GM21390 (cell line): ENCODE measurements around the gene ST6GALNAC6.
"Not testable (repeated sequence)": the region's sequence is repeated elsewhere in the genome, so short reads cannot be mapped to it uniquely, and the experiment has no call there.

Source experiments
- ATAC-seq: cut with Tn5 transposase; IDR thresholded peaks from one replicate; pipeline ENCODE4 v1.9.1; 2021; ENCODE audit not compliant: unreplicated experiment

ST6GALNAC6 gene

DNA sequence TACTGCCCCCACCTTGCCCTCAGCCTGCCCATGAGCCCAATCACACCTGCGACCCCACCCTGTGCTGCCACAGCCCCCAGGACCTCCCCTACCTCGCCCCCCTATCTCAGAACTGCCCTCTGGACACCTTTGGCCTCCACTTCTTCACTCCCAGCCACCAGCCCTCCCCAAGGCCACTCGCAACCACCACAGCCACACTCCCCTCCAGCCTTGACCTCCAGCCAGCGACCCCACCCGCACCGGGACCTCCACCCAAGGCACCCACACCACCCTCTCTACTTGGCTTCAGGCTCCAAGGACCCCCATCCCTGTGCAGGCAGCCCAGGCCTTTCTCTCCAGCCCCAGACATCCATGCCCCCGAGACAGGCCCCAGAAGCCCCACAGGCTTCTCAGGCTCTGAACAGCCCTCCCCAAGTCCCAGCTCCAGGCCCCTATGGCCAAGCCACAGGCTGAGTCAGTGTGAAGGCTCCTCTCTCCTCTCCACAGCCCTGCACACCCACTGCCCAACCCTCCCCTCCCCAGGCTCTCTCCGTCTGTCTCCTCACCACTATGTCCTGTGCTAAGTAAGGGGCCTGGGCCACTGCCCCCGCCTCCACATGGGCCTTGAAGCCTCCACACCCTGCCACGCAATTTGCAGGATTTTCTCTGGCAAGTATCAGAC lies 24.0 kb downstream of the ST6GALNAC6 start:
- no peak for ATAC-seq

DNA sequence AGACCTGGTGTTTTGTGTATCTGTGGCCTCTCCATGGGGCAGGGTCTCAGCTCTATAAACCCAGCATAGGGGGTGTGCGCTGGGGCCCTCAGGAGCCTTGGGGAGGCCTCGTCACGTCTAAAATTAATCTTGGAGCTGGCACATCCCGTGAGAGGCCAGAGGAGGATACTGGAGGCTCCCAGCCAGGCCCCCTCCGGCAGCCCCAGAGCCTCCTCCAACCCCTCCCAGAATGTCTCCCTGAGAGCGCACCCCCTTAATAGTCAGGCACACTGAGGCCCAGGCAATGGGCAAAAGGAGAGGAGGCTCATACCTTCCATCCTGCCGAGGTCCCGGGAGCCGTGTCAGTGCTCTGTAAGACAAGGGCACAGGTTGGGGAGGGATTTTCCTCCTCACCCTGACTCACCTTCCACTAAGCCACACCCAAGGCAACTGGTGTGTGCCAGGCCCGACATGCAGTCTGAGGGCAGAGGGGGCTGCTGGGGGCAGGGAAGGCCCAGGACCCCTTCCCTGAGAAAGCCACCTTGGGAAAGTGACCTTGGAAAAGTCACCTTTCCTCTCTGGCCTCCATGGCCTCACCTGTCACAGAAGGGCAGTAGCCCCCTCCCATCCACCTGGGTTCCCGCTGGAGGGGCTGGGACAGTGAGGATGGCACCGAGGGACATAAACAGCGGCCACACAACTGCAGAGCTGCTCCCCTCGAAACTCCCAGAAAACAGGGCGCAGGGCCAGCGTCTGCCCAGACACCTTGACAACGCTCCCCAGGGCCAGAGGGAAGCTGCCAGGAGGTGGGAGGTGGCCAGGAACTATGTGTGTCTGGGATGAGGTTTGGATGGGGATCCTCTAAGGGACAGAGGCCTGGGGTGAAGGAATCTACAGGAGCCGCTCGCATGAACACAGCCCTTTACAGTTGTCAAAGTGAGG lies 24.8 kb downstream of the ST6GALNAC6 start:
- no peak for ATAC-seq

DNA sequence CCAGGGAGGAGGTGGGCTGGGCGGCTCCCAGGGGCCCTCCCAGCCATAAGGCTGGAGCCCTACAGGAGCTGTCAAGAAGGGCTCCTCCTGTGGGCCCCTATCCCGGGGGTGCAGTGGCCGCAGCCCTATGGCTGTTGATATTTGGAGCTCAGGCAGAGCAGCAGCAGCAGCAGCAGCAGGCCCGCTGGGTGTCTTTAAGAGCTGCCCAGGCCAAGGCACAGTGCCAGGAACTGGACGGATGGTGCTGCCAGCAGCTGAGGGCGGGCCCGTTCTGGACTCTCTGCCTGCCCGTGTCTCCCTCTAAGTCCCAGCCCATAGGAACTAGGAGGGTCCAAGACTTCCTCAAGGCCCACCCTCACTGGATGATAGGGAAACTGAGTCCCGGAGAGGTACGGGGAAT lies 25.5 kb downstream of the ST6GALNAC6 start:
- no peak for ATAC-seq

DNA sequence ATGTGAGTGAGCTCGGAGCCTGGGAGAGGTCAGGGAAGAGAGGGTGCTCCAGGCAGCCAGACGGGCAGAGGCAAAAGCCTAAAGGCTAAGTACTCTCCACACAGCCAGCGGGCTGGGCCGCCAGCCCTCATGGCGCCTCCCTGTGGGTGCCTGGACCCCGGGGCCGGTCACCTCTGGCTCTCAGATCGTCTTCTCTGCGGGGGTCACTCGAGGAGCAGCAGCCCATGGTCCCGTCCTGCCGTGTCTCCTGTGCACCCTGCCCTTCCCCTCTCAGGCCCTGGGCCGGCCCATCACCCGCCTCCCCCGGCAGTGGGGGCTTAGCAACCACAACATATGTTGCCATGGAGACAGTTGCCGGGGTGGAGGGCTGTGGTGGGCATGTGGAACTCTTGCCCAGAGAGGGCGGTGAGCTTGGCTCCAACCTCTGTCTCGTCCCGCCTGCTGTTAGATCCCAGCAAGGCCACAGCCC lies 26.1 kb downstream of the ST6GALNAC6 start:
- no peak for ATAC-seq

DNA sequence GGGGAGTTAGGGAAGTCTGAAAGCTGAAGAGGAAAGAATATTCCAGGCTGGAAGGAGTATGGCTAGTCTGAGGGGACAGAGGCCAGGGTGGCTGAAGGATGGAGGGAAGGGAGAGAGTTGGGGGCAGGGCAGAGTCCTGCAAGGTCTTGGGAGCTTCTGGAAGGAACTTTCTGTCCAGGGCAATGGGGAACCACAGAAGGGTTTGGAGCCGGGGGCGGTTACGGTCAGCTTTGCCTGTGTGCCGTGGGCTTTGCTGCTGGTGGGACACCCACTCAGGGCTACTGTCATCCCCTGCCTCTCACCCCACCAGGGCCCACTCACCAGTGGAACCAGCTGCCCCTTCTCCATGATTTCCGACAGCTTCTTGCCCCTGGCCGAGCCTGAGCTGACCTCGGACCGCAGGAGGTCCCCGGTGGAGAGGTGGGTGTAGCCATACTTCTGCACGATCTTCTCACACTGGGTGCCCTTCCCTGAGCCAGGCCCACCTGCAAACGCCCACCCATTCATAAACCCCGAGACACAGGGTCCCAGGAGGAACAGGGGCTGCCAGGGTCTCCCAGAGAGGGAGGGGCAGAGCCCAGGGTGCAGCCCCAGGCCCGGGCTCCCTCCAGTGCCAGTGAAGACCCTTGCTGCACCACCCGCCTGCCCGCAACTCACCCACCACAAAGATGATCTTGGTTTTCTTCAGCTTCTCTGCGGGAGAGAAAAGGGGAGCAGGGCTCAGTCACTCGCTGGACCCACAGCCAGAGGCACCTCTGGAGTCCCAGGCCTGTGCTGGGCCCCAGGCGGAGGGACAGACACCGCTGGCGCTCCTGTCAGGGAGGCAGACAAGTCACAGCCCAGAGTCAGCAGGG lies 26.8 kb downstream of the ST6GALNAC6 start:
- no peak for ATAC-seq

DNA sequence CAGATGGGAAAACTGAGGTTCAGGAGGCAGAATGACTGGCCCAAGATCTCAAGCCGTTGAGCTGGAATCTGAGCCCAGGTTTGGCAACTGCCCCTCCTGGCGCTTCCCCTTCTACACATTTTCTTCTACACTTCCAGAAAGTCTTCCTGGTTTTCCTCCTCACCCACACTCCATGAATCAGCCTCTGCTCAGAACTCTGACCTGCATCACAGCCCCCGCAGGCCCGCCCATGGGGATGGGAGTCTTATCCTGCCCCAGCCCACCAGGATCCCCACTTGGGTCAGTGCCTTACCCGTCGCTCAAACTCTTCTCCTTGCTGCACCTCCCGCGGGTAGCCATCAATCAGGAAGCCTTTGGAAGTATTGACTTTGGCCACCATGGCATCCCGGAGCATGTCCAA lies 27.9 kb downstream of the ST6GALNAC6 start:
- no peak for ATAC-seq

DNA sequence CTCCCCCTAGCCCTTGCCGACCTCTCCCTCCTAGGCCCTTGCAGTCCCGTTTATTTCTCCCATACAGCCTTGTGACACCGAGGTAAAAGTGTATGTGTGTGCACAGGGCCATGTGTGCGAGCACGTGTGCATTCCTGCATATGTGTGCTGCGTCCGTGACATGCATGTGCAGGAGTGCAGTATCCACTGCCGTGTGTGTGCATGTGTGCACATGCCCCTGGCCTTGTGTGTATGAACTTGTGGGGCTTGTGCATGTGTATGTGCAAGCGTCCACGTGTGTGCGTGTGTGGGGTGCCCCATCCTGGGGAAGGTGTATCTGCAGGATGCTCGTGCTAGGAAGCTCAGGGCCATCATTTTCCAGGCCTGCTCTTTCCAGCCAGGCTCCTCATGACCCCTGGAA lies 28.5 kb downstream of the ST6GALNAC6 start:
- ATAC-seq: no peak

DNA sequence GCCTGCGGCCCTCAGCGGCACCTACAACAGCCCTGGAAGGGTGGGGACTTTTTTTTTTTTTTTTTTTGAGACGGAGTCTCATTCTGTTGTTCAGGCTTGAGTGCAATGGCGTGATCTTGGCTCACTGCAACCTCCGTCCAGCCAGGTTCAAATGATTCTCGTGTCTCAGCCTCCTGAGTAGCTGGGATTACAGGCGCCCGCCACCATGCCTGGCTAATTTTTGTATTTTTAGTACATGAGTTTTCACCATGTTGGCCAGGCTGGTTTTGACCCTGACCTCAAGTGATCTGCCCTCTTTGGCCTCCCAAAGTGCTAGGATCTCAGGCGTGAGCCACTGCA lies 29.3 kb downstream of the ST6GALNAC6 start:
- not testable (repeated sequence) for ATAC-seq

DNA sequence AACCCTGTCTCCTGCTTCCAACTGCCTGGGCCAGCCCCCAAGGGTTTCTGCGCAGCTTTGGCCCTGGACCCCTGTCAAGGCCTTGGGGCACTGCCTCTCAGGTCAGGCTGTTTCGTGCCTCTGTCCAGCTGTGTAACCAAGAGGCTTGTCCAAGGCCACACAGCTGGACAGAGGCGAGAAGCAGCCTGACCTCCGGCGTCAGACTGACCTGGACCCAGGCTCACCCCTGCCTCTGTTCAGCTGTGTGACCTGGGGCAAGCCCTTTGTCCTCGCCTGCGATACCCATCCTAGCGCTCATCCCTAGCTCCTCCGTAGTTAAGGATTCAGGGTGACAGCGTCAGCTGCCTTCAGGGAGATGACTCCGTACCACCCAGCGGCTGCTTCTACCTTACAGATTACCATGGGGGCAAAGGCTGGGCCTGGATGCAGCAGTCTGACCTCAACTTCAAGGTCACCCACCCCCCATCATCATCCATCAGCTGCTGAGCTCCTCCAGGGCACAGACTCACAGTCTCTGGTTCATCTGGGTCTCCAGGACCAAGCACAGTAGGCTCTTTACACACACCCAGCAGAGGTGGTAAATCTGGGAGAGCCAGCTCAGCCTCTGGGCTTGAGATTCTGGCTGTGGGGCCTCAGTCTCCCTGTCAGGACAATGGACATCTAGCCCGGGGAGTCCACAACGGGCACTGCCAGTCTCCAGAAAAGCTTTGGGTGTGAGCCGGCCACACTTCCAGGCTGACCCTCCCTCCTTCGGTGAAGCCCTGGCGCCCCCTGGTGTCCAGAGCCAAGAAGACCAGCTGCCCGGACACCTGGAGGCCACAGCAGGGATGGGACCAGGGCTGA lies 29.9 kb downstream of the ST6GALNAC6 start:
- ATAC-seq: no peak

DNA sequence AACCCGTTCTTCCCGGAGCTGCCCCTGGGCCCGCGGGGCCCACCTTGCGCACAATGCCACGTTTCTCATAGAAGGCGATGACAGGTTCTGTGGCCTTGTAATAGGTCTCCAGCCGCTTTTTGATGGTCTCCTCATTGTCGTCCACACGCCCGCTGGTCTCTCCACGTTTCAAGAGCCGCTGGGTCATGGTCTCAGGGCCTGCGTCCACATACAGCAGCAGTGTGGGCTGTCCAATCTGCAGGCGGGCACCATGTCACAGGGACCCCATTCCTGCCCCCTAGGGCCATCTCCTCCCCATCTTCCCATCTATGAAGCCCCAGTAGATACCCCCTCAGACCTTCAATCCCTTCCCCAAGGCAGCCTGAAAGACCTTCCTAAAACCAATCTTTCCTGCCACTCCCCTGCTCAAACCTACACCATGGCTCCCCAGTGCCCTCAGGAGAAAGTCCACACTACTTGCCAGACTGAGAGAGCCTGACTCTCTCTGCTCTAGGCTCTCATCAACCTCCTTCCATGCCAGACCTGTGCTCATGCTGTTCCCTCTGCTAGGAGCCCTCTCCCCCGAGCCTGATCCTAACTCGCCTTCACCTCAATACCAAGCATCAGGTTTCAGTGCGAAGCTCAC lies 31.0 kb downstream of the ST6GALNAC6 start:
- no peak for ATAC-seq

DNA sequence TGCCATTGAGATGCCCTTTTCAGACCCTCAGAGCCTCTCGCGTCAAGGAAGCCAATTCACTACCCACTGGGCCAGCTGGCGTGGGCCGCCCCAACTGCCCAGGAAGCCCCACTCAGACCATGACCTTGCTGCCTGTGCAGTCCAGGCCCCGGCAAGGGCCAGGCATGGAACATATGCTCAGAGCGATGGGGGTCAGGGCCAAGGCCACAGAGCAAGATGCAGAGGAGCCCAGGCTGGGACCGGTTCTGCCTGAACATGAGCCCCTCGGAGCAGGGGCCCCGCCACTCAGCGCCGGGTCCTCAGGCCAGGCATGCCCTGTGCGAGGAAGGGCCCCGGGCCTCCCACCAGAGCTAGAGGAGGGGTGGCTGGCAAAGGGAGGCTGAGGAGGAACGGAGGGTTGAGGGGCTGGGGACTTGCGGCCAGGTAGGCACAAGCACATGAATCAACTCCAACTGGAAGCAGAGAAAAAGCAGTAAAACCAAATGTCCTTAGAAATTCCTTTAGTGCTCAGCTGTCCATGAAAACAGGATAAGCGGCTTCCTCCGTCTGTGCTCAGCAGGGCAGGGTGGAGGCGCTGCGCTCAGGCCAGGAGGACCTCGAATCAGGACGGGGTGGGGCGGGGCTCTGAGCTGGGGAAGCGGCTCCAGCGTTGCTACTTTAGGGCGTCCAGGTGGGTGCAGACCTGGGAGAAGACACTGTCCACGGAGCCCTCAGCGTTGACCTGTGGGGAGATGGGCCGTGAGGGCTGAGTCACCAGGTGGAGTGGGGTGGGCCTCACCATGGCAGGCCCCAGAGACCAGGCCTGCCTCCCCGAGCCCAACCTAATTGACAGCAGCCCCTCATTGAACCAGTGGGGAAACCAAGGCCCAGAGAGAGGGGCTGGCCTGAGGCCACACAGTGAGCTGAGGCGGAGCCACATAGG lies 31.8 kb downstream of the ST6GALNAC6 start:
- ATAC-seq: no peak

DNA sequence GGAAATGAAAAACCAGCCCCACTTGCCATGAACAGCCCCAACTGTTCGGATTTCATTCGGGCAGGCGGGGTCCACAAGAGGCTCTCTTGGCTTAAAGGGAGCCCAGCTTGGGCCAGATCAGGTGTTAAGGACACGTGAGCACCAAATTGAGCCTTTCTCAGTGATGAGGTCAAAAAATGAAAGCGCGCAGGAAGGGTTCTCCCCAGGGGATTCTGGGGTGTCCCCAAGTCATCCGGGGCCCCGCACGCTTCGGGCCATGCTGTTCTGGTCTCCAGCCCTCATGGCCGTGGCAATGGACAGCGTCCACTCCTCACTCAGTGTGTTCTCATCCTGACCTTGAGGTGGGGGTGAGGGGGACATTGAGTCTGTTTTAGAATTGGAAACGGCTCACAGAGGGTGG lies 32.9 kb downstream of the ST6GALNAC6 start:
- no peak for ATAC-seq

DNA sequence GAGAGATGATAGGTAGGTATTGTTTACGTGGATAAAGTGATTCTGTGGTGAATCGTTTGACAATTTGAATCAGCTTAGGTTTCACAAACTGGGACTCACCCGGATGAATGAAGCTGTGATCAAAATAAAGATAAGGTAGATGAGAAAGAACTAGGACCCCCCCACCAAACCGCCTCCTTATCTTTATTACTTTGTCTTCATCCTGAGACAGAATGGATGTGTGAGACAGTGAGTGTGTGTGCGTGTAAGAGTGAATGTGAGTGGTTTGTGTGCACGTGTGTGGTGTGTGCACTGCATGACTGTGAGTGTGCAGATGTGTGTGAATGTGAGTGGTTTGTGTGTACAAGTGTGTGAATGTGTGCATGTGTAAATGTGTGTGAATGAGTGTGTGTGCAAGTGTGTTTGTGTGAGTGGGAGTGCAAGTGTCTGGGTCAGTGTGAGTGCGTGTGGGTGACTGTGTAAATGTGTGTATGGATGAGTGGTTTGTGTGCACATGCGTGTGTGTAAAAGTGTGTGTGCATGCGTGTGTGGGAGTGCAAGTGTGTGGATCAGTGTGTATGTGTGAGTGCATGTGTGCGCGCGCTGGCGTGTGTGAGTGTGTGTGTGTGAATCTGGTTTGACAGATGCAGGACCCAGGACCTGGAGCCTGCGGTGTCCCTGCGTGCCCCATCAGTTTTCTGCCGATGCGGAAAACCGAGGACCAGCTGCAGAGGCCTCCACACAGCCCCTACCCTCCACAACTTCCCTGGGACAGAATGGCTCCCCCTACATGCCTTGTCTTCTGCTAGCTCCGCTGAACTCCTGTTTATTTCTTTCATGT lies 33.5 kb downstream of the ST6GALNAC6 start:
- no peak for ATAC-seq

DNA sequence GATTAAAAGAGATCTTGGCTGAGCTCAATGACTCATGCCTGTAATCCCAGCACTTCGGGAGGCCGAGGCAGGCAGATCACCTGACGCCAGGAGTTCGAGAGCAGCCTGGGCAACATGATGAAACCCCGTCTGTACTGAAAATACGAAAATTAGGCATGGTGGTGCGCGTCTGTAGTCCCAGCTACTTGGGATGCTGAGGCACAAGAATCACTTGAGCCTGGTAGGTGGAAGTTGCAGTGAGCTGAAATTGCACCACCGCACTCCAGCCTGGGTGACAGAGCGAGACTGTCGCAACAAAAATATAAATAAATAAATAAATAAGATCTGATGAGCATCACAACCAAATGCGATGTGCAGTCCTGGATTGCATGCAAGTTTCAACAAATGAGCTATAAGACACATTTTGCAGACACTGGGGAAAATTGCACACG lies 36.2 kb downstream of the ST6GALNAC6 start:
- no peak for ATAC-seq

DNA sequence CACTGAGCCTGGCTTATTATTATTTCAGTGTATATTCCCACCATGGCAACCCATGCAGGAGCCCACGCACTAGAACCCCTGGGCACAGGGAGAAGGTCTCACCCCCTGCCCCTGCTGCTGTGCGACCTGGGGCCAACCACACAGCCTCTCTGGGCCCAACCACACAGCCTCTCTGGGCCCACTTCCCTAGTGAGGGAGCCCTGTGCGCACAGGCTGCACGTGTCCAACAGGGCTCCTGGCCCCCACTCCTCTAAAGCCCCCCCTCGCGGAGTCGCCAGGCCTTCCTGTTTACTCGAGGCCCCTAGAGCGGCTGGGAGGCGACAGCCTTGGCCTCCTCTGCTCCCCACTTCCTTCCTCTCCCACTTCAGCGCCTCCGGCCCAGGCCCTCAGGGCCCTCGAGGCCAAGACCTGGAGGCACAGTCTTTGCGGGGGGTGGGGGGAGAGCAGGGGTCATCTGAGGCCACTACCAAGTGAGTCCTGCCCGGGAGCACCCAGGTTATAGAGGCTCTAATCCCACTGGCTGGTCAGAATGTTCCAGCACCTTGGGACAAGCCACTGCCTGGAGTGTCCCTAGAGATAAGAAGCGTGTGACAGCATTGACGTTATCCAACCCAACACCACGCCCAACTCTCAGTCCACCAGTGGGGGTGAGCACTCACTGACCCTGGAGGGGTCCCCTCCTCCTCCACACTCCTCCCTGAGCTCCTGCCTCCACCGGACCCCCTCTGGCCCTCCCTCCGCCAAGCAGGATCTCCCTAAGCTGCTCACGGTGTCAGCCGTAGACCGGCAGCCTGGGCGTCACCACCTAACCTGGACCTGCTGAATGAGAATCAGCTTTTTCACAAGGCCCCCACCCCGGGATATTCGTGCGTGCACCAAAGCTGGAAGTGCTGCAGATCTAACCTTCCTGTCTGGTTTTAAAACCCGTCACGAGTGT lies 37.1 kb downstream of the ST6GALNAC6 start:
- ATAC-seq: no peak

DNA sequence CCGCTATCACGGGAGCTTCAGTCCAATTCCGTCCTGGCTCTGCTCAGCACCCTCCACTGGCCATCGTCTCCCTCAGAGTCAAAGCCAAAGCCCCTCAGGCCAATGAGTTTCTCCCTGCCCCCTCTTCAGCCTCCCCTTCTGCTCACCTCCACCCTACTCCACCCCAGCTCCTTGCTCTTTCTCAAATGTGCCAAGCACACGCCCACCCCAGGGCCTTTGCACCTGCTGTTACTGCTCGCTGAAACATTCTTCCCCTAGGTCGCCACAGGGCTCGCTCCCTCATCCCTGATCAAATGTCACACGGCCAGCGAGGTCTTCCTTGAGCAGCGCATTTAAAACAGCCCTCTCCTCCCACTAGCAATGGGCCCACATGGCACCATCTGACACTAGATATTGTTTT lies 38.6 kb downstream of the ST6GALNAC6 start:
- no peak for ATAC-seq

DNA sequence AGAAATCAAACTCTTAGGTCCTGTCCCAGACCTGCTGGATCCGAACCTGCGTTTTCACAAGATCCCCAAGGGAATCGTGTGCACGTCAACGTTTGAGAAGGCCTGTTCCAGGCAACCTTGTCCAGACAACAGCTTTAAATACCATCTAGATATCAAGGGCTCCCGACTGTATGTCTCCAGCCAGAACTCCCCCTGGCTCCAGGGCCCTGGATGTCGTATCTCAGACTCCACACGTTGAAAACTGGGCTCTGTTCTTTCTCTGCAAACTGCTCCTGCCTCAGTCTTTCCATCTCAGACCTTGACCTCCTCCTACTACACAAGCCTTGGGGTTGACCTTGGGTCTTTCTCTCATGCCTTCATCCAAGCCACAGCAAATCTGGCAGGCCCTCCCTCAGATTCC lies 39.1 kb downstream of the ST6GALNAC6 start:
- ATAC-seq: no peak
